H1 (cell line): ENCODE measurements around the gene GAK. TPM values are rescaled to one million over a fixed set of nuclear protein-coding genes. Genes with fewer than 3 reads are reported as not detected.
A peak's percentile ranks its signal among the peaks of the same experiment; 100 is the strongest.

Experiments used
- CTCF ChIA-PET: fragments of 300-600 bp; sonication (Branson Sonifier 250); formaldehyde crosslinking; loops from one replicate; lab custom pipeline; 2021; ENCODE audit not compliant: partially characterized antibody; lab: Charles Lee
- POLR2A ChIA-PET: fragments of 300-600 bp; sonication (Branson Sonifier 250); formaldehyde crosslinking; loops from one replicate; lab custom pipeline; 2021; ENCODE audit warnings: inconsistent platforms; ENCODE audit not compliant: partially characterized antibody; lab: Charles Lee
- DNase-seq, 2 experiments: peaks; one replicate each; pipeline versions ENCODE4 v3.0.0 to v3.0.0-alpha.2; 2010 to 2022; ENCODE audit warnings: low spot score in 2 of 2, low read depth in 1 of 2, mixed read lengths in 1 of 2
- FAIRE-seq: peaks from 2 replicates; lab custom pipeline; 2011; peaks lifted over from hg19 to GRCh38; lab: Jason Lieb, UNC
- H2AFZ ChIP-seq: 2 replicates; pipeline ENCODE4 v1.8.1; 2012; ENCODE audit warnings: low read length, inconsistent platforms
- H2AK5ac ChIP-seq: 2 replicates; pipeline ENCODE4 v1.6.1; 2013; ENCODE audit warnings: low read depth, low read length
- H2BK120ac ChIP-seq: replicated peaks from 2 replicates; pipeline ENCODE3; 2013; ENCODE audit warnings: low read depth, low read length, inconsistent platforms
- H2BK12ac ChIP-seq: 2 replicates; pipeline ENCODE4 v1.6.1; 2013; ENCODE audit warnings: low read depth, low read length
- H2BK15ac ChIP-seq: 2 replicates; pipeline ENCODE4 v1.6.1; 2013; ENCODE audit warnings: low read length
- H2BK20ac ChIP-seq: 2 replicates; pipeline ENCODE4 v1.6.1; 2013; ENCODE audit warnings: low read length
- H2BK5ac ChIP-seq: 2 replicates; pipeline ENCODE4 v1.6.1; 2013; ENCODE audit warnings: low read depth, low read length
- H3K14ac ChIP-seq: 2 replicates; pipeline ENCODE4 v1.6.1; 2013; ENCODE audit warnings: inconsistent platforms; ENCODE audit not compliant: insufficient read length
- H3K18ac ChIP-seq: 2 replicates; pipeline ENCODE4 v1.6.1; 2013; ENCODE audit warnings: low read length; ENCODE audit errors: extremely low read depth
- H3K23ac ChIP-seq: 2 replicates; pipeline ENCODE4 v1.6.1; 2013; ENCODE audit warnings: inconsistent platforms; ENCODE audit not compliant: insufficient read length
- H3K23me2 ChIP-seq: 2 replicates; pipeline ENCODE4 v1.6.1; 2013; ENCODE audit warnings: low read depth, low read length
- H3K27ac ChIP-seq: 2 replicates; pipeline ENCODE4 v1.6.1; 2011; ENCODE audit warnings: low read depth, low read length, inconsistent platforms
- H3K27me3 ChIP-seq, 4 experiments: replicated peaks in 1 of 4; 1 replicate in 1 of 4; 2 replicates in 3 of 4; pipeline versions ENCODE4 v1.6.1 to v1.8.1; 2011 to 2013; ENCODE audit warnings: low read length in 3 of 4, mild to moderate bottlenecking in 3 of 4, inconsistent platforms in 2 of 4, mixed read lengths in 2 of 4, moderate library complexity in 1 of 4; ENCODE audit not compliant: control insufficient read depth in 3 of 4, insufficient read depth in 3 of 4; ENCODE audit errors: extremely low read depth in 1 of 4
- H3K36me3 ChIP-seq, 4 experiments: 2 replicates each; pipeline versions ENCODE4 v1.6.1 to v1.8.1; 2011 to 2013; ENCODE audit warnings: mild to moderate bottlenecking in 4 of 4, low read length in 3 of 4, moderate library complexity in 2 of 4, control low read depth in 1 of 4, inconsistent platforms in 1 of 4; ENCODE audit not compliant: insufficient read depth in 4 of 4, control insufficient read depth in 2 of 4
- H3K4ac ChIP-seq: replicated peaks from 2 replicates; pipeline ENCODE3; 2013; ENCODE audit warnings: low read length, low read depth, mixed read lengths, inconsistent platforms; ENCODE audit not compliant: insufficient read length
- H3K4me1 ChIP-seq, 4 experiments: replicated peaks in 1 of 4; 1 replicate in 1 of 4; 2 replicates in 3 of 4; pipeline versions ENCODE4 v1.6.1 to v1.8.1; 2011 to 2013; ENCODE audit warnings: low read length in 3 of 4, inconsistent platforms in 2 of 4, mixed read lengths in 1 of 4; ENCODE audit not compliant: insufficient read depth in 4 of 4, control insufficient read depth in 3 of 4
- H3K4me2 ChIP-seq, 2 experiments: 2 replicates each; pipeline versions ENCODE4 v1.6.1 to v1.8.1; 2011 to 2013; ENCODE audit warnings: low read depth in 2 of 2, low read length in 2 of 2, control low read depth in 1 of 2, inconsistent platforms in 1 of 2, mild to moderate bottlenecking in 1 of 2; ENCODE audit not compliant: insufficient read depth in 1 of 2
- H3K4me3 ChIP-seq, 4 experiments: fragments of 200-600, 300-600 bp in 1 of 4; sonication (generic), shearing (Covaris generic), sonication (Bioruptor Twin) in 1 of 4; 2 replicates each; pipeline versions ENCODE4 v1.5.1 to v1.8.1; 2011 to 2016; ENCODE audit warnings: low read length in 4 of 4, low read depth in 3 of 4, control low read depth in 2 of 4, inconsistent platforms in 2 of 4, mild to moderate bottlenecking in 2 of 4, mixed read lengths in 1 of 4, moderate library complexity in 1 of 4; ENCODE audit not compliant: insufficient read depth in 2 of 4; ENCODE audit errors: extremely low read depth in 1 of 4
- H3K56ac ChIP-seq: replicated peaks from 2 replicates; pipeline ENCODE3; 2013; ENCODE audit warnings: low read depth, mild to moderate bottlenecking, mixed read lengths, low read length, inconsistent platforms; ENCODE audit not compliant: insufficient read length
- H3K79me1 ChIP-seq: 2 replicates; pipeline ENCODE4 v1.6.1; 2013; ENCODE audit warnings: low read depth, low read length, control low read depth
- H3K79me2 ChIP-seq, 2 experiments: 2 replicates each; pipeline versions ENCODE4 v1.6.1 to v1.8.1; 2012 to 2013; ENCODE audit warnings: low read length in 2 of 2, mild to moderate bottlenecking in 2 of 2, inconsistent platforms in 1 of 2; ENCODE audit not compliant: insufficient read depth in 2 of 2, control insufficient read depth in 1 of 2
- H3K9ac ChIP-seq, 4 experiments: replicated peaks in 1 of 4; 1 replicate in 1 of 4; 2 replicates in 3 of 4; pipeline versions ENCODE4 v1.6.1 to v1.8.1; 2011 to 2013; ENCODE audit warnings: low read depth in 3 of 4, low read length in 3 of 4, control low read depth in 2 of 4, mild to moderate bottlenecking in 2 of 4, moderate library complexity in 2 of 4, inconsistent platforms in 1 of 4; ENCODE audit errors: extremely low read depth in 1 of 4
- H3K9me3 ChIP-seq, 2 experiments: 2 replicates each; pipeline versions ENCODE4 v1.6.1 to v1.8.1; 2012 to 2013; ENCODE audit warnings: mild to moderate bottlenecking in 2 of 2, moderate library complexity in 2 of 2, control low read depth in 1 of 2, inconsistent platforms in 1 of 2, low read depth in 1 of 2, low read length in 1 of 2, mixed read lengths in 1 of 2; ENCODE audit not compliant: insufficient read depth in 2 of 2
- H4K20me1 ChIP-seq, 2 experiments: replicated peaks in 1 of 2; 2 replicates each; pipeline versions ENCODE3 to v1.8.1; 2011 to 2013; ENCODE audit warnings: inconsistent platforms in 2 of 2, low read length in 2 of 2, mild to moderate bottlenecking in 1 of 2; ENCODE audit not compliant: insufficient read depth in 2 of 2, control insufficient read depth in 1 of 2
- H4K5ac ChIP-seq: 2 replicates; pipeline ENCODE4 v1.6.1; 2013; ENCODE audit warnings: low read length, low read depth, mixed read lengths, inconsistent platforms; ENCODE audit not compliant: insufficient read length
- H4K8ac ChIP-seq: 2 replicates; pipeline ENCODE4 v1.8.0; 2013; ENCODE audit warnings: mild to moderate bottlenecking, moderate library complexity, low read length, inconsistent platforms; ENCODE audit not compliant: insufficient read depth; ENCODE audit errors: extremely low read depth
- H4K91ac ChIP-seq: replicated peaks from 2 replicates; pipeline ENCODE3; 2013; ENCODE audit warnings: low read length, mixed read lengths, inconsistent platforms; ENCODE audit not compliant: insufficient read length
- CBX5 ChIP-seq: fragments of 300-800, 300-1000 bp; sonication (generic); IDR thresholded peaks from 2 replicates; pipeline ENCODE4 v1.7.1; 2016; ENCODE audit warnings: antibody characterized with exemption, low read length, low read depth
- E2F6 ChIP-seq: IDR thresholded peaks from 2 replicates; pipeline ENCODE4 v1.6.1; 2012; ENCODE audit warnings: inconsistent platforms
- KDM5A ChIP-seq: fragments of 200-600 bp; IDR thresholded peaks from 2 replicates; pipeline ENCODE4 v1.7.1; 2012; ENCODE audit warnings: mild to moderate bottlenecking, low read length, inconsistent platforms, mixed read lengths
- POU5F1 ChIP-seq: IDR thresholded peaks from 2 replicates; pipeline ENCODE4 v1.6.1; 2011; ENCODE audit warnings: low read depth, mild to moderate bottlenecking, low read length, moderate library complexity
- RXRA ChIP-seq: IDR thresholded peaks from 2 replicates; pipeline ENCODE4 v1.6.1; 2011; ENCODE audit warnings: low read depth, mild to moderate bottlenecking, low read length, moderate library complexity; ENCODE audit not compliant: insufficient read depth
- SIN3A ChIP-seq, 2 experiments: IDR thresholded peaks in 1 of 2; conservative IDR thresholded peaks in 1 of 2; 2 replicates each; pipeline ENCODE4 v1.6.1; 2011 to 2012; ENCODE audit warnings: low read length in 2 of 2, improper control_type of control experiment in 1 of 2, low read depth in 1 of 2, mild to moderate bottlenecking in 1 of 2
- USF2 ChIP-seq: IDR thresholded peaks from 2 replicates; pipeline ENCODE4 v1.6.1; 2011; ENCODE audit warnings: low read length, improper control_type of control experiment
- WGBS, 2 experiments: shearing (Covaris generic) in 1 of 2; methylation state at CpG; one replicate each; pipeline versions ENCODE4 v1.1.6 to v1.1.7; 2013 to 2015; ENCODE audit warnings: low lambda C conversion rate in 2 of 2, mixed read lengths in 2 of 2, inconsistent platforms in 1 of 2, low coverage in 1 of 2, missing lambda C conversion rate in 1 of 2; ENCODE audit not compliant: insufficient replicate concordance in 2 of 2, insufficient coverage in 1 of 2, insufficient read length in 1 of 2; ENCODE audit errors: extremely low coverage in 1 of 2, missing lambda C conversion rate in 1 of 2; 5-methylcytosine and 5-hydroxymethylcytosine counted together
- polyA plus RNA-seq, 7 experiments: library from polyadenylated mRNA; depleted of rRNA in 3 of 7; stranded (reverse) in 5 of 7; unstranded in 2 of 7; fragments of >200 nt in 5 of 7; fragments of 200-250 nt in 2 of 7; gene quantifications; 1 replicate in 5 of 7; 2 replicates in 1 of 7; 4 replicates in 1 of 7; pipeline versions ENCODE4 v1.2.1 to v1.2.3, GENCODE V29; 2011 to 2013; ENCODE audit warnings: missing spikeins in 2 of 7, mixed read lengths in 2 of 7
- total RNA-seq: library from RNA; stranded (reverse); fragmentation: NEBNext Ultra II Directional; extraction: Animal tissue kit (Norgen Biotek cat#: 25700); gene quantifications from 2 replicates; pipeline ENCODE4 v1.2.1, GENCODE V29; 2021

Gene GAK
- total and polyA plus RNA-seq, 2 of the 8 experiments (the other 6 are each of a cell fraction or from before 2014, with no cell fraction given), result 31.5 to 70.8 TPM

GRCh38 chr4:901192-901910 is 30.8 kb downstream of the GAK start:
- ChIA-PET CTCF (interaction anchor here (0.6 to 1.9 kb wide), 6 partner anchors 9 to 204 kb away, joined by 3 to 6 read pairs (median 3); no protein-coding TSS in a partner anchor), POLR2A (interaction anchor here (0.7 kb wide), 1 partner anchor 349 kb away, joined by 3 read pairs; no protein-coding TSS in a partner anchor)
- Histone ChIP-seq H2BK20ac (no peak overlapping the region), H3K23ac (no peak overlapping the region), H3K27me3 (no peaks in the 10 kb centered on the region; a peak in 1 of 7 replicates), H3K18ac (no peak overlapping the region; the same call in 1 of the 2 replicates), H3K79me2 (no peaks in the 10 kb centered on the region; a peak in 1 of 4 replicates), H3K27ac (no peak overlapping the region), H3K4ac (no peak overlapping the region), H2BK15ac (no peak overlapping the region), H3K79me1 (peaks cover 14% of the 10 kb centered on the region), H2BK5ac (no peak overlapping the region), H3K4me3 (no peak overlapping the region), H3K36me3 (peaks cover 0 to 8% (median 0%) of the 10 kb centered on the region in 4 experiments; a peak in 1 of 8 replicates), H3K14ac (no peak overlapping the region), H3K4me1 (peaks cover 0 to 8% (median 0%) of the 10 kb centered on the region in 4 experiments; a peak in 3 of 7 replicates), H2AK5ac (no peak overlapping the region), H4K5ac (no peak overlapping the region), H2BK12ac (no peak overlapping the region), H4K8ac (peak overlapping the region; percentile 51; the same call in 1 of the 2 replicates), H3K23me2 (no peaks in the 10 kb centered on the region), H3K9me3 (peaks cover 0 to 10% of the 10 kb centered on the region in 2 experiments; a peak in 1 of 4 replicates), H4K91ac (no peak overlapping the region), H3K9ac (no peak overlapping the region), H3K56ac (no peak overlapping the region), H3K4me2 (no peak overlapping the region), H2AFZ (no peak overlapping the region), H2BK120ac (no peak overlapping the region), H4K20me1 (peaks cover 5 to 14% of the 10 kb centered on the region in 2 experiments)
- no peak for DNase-seq
- 91% methylated on average over 27 of the region's 28 CpGs; no CpG with 5 or more reads in 1 of the 2 experiments for WGBS, 2 experiments
- no peak for FAIRE-seq
- no peak for TF ChIP-seq CBX5
- TF ChIP-seq RXRA, result no peak
- TF ChIP-seq POU5F1, result no peak
- no peak for TF ChIP-seq E2F6
- TF ChIP-seq SIN3A (conservative IDR thresholded peaks at IDR 0.05 in 1 of 2, IDR thresholded peaks at IDR 0.05 in 1 of 2; ENCODE audit: low read depth in 1 of 2, low read length in 2 of 2), result no peak
- no peak for TF ChIP-seq USF2
- no peak for TF ChIP-seq KDM5A
